Panc1 (cell line): ENCODE data around the gene ROR1.

Source experiments
- POLR2AphosphoS5 ChIP-seq: IDR thresholded peaks from 2 replicates; pipeline ENCODE4 v1.6.1; 2012; ENCODE audit warnings: mild to moderate bottlenecking, low read depth, low read length, moderate library complexity
- REST ChIP-seq, 2 experiments: IDR thresholded peaks; 2 replicates each; pipeline ENCODE4 v1.6.1; 2011 to 2012; ENCODE audit warnings: low read depth in 2 of 2, control low read depth in 1 of 2, low read length in 1 of 2, mild to moderate bottlenecking in 1 of 2, moderate library complexity in 1 of 2; ENCODE audit not compliant: insufficient read depth in 1 of 2
- SIN3A ChIP-seq: IDR thresholded peaks from 2 replicates; pipeline ENCODE4 v1.6.1; 2012; ENCODE audit warnings: low read depth, mild to moderate bottlenecking, low read length, moderate library complexity, borderline replicate concordance; ENCODE audit not compliant: insufficient read depth
- TCF7L2 ChIP-seq: IDR thresholded peaks from 2 replicates; pipeline ENCODE4 v1.6.1; 2011; ENCODE audit warnings: mild to moderate bottlenecking, low read depth, low read length, inconsistent platforms
- TF ChIP-seq, protein P1 (sequence below): fragments of 450-650 bp; IDR thresholded peaks from 2 replicates; pipeline ENCODE4 v1.5.1; 2017; ENCODE audit warnings: mild to moderate bottlenecking

DNA sequence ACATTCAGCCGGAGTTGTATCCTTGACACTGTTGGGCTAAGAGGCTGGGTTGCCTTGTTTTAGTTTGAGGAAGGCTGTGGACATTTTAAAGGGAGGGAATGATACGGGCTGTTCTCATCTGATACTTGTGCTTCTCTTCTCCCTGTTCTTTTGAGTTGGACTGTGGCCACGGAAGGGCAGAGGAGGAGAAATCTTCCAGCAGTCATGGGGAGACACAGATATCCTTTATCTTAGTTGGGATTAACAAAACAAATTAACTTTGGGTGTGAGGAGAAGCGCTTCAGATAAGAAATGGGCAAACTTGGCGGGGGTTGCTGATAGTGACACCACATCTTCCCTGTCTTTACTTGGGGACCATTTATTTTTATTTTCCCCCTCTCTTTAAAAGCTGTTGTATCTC lies 138.8 kb downstream of the ROR1 start:
- TF ChIP-seq REST (IDR thresholded peaks at IDR 0.05; ENCODE audit: insufficient read depth in 1 of 2, low read depth in 2 of 2, low read length in 1 of 2) (no peak), SIN3A (no peak), POLR2AphosphoS5 (no peak), TCF7L2 (no peak)
- TF ChIP-seq, protein P1, sequence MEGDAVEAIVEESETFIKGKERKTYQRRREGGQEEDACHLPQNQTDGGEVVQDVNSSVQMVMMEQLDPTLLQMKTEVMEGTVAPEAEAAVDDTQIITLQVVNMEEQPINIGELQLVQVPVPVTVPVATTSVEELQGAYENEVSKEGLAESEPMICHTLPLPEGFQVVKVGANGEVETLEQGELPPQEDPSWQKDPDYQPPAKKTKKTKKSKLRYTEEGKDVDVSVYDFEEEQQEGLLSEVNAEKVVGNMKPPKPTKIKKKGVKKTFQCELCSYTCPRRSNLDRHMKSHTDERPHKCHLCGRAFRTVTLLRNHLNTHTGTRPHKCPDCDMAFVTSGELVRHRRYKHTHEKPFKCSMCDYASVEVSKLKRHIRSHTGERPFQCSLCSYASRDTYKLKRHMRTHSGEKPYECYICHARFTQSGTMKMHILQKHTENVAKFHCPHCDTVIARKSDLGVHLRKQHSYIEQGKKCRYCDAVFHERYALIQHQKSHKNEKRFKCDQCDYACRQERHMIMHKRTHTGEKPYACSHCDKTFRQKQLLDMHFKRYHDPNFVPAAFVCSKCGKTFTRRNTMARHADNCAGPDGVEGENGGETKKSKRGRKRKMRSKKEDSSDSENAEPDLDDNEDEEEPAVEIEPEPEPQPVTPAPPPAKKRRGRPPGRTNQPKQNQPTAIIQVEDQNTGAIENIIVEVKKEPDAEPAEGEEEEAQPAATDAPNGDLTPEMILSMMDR: no peak
